K562 (cell line): Measurements from ENCODE around the gene LLCFC1. TPM values are rescaled to one million over a fixed set of nuclear protein-coding genes. Genes with fewer than 3 reads are reported as not detected.

Experiments
- ATAC-seq: fragments of 200-7000 bp; cut with Tn5 transposase; 3 replicates; pipeline ENCODE4 v1.9.1; 2020; ENCODE audit warnings: moderate library complexity
- BruUV-seq: library from RNA; stranded (reverse); fragments of 400-500 nt; replicated peaks from 2 replicates; lab custom pipeline; 2021; lab: Mats Ljungman, UMichigan
- CTCF ChIA-PET: fragments of 300-600 bp; formaldehyde crosslinking; extraction: SDS; loops from one replicate; lab custom pipeline; 2021; ENCODE audit warnings: low intra/inter-chr PET ratio; lab: Yijun Ruan, JAX
- POLR2A ChIA-PET: fragments of 300-600, 350-650 bp; sonication (Branson Sonifier 250); formaldehyde crosslinking; extraction: SDS; loops from one replicate; lab custom pipeline; 2021; ENCODE audit warnings: antibody characterized with exemption, inconsistent platforms; lab: Yijun Ruan, JAX
- DNase-seq, 4 experiments: peaks; one replicate each; pipeline versions ENCODE4 v3.0.0 to v3.0.0-alpha.2; 2011 to 2018; ENCODE audit warnings: low spot score in 3 of 4, mixed read lengths in 3 of 4; ENCODE audit errors: extremely low read depth in 1 of 4
- FAIRE-seq: peaks from 2 replicates; lab custom pipeline; 2011; peaks lifted over from hg19 to GRCh38; lab: Jason Lieb, UNC
- H2AFZ ChIP-seq: 2 replicates; pipeline ENCODE4 v1.6.0; 2011; ENCODE audit warnings: low read depth, low read length, control low read depth, inconsistent platforms
- H3K27ac ChIP-seq: fragments of 200-600 bp; 3 replicates; pipeline ENCODE4 v1.8.0; 2011; ENCODE audit warnings: low read depth, mild to moderate bottlenecking, control low read depth, inconsistent platforms, low read length, moderate library complexity, mixed read lengths; ENCODE audit errors: extremely low read depth
- H3K27me3 ChIP-seq, 2 experiments: fragments of 300-600 bp in 1 of 2; 2 replicates in 1 of 2; 3 replicates in 1 of 2; pipeline versions ENCODE4 v1.6.0 to v1.8.0; 2011; ENCODE audit warnings: inconsistent platforms in 2 of 2, low read length in 2 of 2, mild to moderate bottlenecking in 1 of 2, mixed read lengths in 1 of 2, moderate library complexity in 1 of 2; ENCODE audit not compliant: control insufficient read depth in 2 of 2, insufficient read depth in 2 of 2
- H3K36me3 ChIP-seq: fragments of 300-600 bp; 3 replicates; pipeline ENCODE4 v1.8.0; 2011; ENCODE audit warnings: mild to moderate bottlenecking, low read length, inconsistent platforms; ENCODE audit not compliant: control insufficient read depth, insufficient read depth
- H3K4me1 ChIP-seq, 2 experiments: fragments of 200-600 bp in 1 of 2; replicated peaks in 1 of 2; 2 replicates in 1 of 2; 3 replicates in 1 of 2; pipeline versions ENCODE4 v1.5.1 to v1.8.0; 2011; ENCODE audit warnings: inconsistent platforms in 2 of 2, low read length in 2 of 2, mild to moderate bottlenecking in 1 of 2, mixed read lengths in 1 of 2, moderate library complexity in 1 of 2; ENCODE audit not compliant: control insufficient read depth in 2 of 2, insufficient read depth in 2 of 2
- H3K4me2 ChIP-seq: 2 replicates; pipeline ENCODE4 v1.6.1; 2011; ENCODE audit warnings: low read length, control low read depth, inconsistent platforms, mixed read lengths; ENCODE audit not compliant: insufficient read depth
- H3K4me3 ChIP-seq: fragments of 200-600 bp; sonication (generic), shearing (Covaris generic); 2 replicates; pipeline ENCODE4 v1.5.1; 2016; ENCODE audit warnings: control low read depth, inconsistent platforms
- H3K79me2 ChIP-seq: fragments of 200-600 bp; 3 replicates; pipeline ENCODE4 v1.8.0; 2011; ENCODE audit warnings: low read length, inconsistent platforms; ENCODE audit not compliant: control insufficient read depth, insufficient read depth
- H3K9ac ChIP-seq, 2 experiments: 2 replicates each; pipeline versions ENCODE4 v1.6.0 to v1.6.1; 2011; ENCODE audit warnings: low read depth in 2 of 2, low read length in 2 of 2, control low read depth in 1 of 2, inconsistent platforms in 1 of 2, mild to moderate bottlenecking in 1 of 2, mixed read lengths in 1 of 2; ENCODE audit not compliant: insufficient read depth in 1 of 2
- H3K9me1 ChIP-seq: one replicate; pipeline ENCODE4 v1.6.0; 2011; ENCODE audit warnings: inconsistent platforms, mild to moderate bottlenecking, low read length, moderate library complexity; ENCODE audit not compliant: control insufficient read depth, insufficient read depth
- H3K9me3 ChIP-seq: replicated peaks from 2 replicates; pipeline ENCODE4 v1.5.1; 2011; ENCODE audit warnings: low read depth, low read length, inconsistent platforms; ENCODE audit not compliant: control insufficient read depth, insufficient read depth
- H4K20me1 ChIP-seq: replicated peaks from 2 replicates; pipeline ENCODE4 v1.6.1; 2011; ENCODE audit warnings: low read length, inconsistent platforms, mixed read lengths; ENCODE audit not compliant: control insufficient read depth, insufficient read depth
- EZH2 ChIP-seq: IDR thresholded peaks from 2 replicates; pipeline ENCODE4 v1.6.1; 2012; ENCODE audit warnings: low read depth, mild to moderate bottlenecking, inconsistent platforms, low read length, borderline replicate concordance
- KAT8 ChIP-seq: fragments of 450-650 bp; IDR thresholded peaks from 2 replicates; pipeline ENCODE4 v1.6.1; 2016; ENCODE audit warnings: low read depth, mild to moderate bottlenecking
- KDM4B ChIP-seq, 2 experiments: fragments of 450-650 bp in 1 of 2; sonication (generic) in 1 of 2; IDR thresholded peaks; 2 replicates each; pipeline ENCODE4 v1.6.1; 2016 to 2017; ENCODE audit warnings: borderline replicate concordance in 2 of 2, antibody characterized with exemption in 1 of 2, low read depth in 1 of 2, mild to moderate bottlenecking in 1 of 2
- POLR2G ChIP-seq: fragments of 200-400 bp; formaldehyde crosslinking; IDR thresholded peaks from 2 replicates; pipeline ENCODE4 v1.6.1; 2017; ENCODE audit warnings: low read depth, mild to moderate bottlenecking, antibody characterized with exemption, low read length, moderate library complexity
- ZNF551 ChIP-seq: fragments of 250-450 bp; sonication (Bioruptor Pico); IDR thresholded peaks from 2 replicates; pipeline ENCODE4 v1.5.0; 2021; ENCODE audit warnings: mild to moderate bottlenecking, moderate library complexity
- ZNF695 ChIP-seq: fragments of 450-650 bp; formaldehyde crosslinking; IDR thresholded peaks from 2 replicates; pipeline ENCODE4 v1.4.0; 2020; ENCODE audit warnings: mild to moderate bottlenecking, moderate library complexity
- WGBS: fragments of 100-300 bp; shearing (Covaris generic); methylation state at CpG from one replicate; pipeline ENCODE4 v1.1.6; 2016; ENCODE audit warnings: low coverage, mixed read lengths; ENCODE audit not compliant: insufficient coverage; ENCODE audit errors: missing lambda C conversion rate; 5-methylcytosine and 5-hydroxymethylcytosine counted together
- in situ Hi-C: fragments of 300-500 bp; cut with MboI; formaldehyde crosslinking; loops from 4 replicates; pipeline ENCODE4 v1.15.0; 2018; ENCODE audit warnings: inconsistent platforms, mixed read lengths
- intact Hi-C: fragments of 100-400 bp; cut with micrococcal nuclease; formaldehyde crosslinking; loops from 2 replicates; pipeline ENCODE4 v1.14.2; 2022
- polyA plus RNA-seq, 8 experiments: library from polyadenylated mRNA; depleted of rRNA in 4 of 8; stranded (reverse) in 5 of 8; unstranded in 3 of 8; fragments of >200 nt; fragmentation: Nextera tagmentation in 2 of 8; fragmentation: Illumina TruSeq in 1 of 8; extraction: Ambion mirVana in 2 of 8; extraction: Trizol in 1 of 8; gene quantifications; 2 replicates each; pipeline versions ENCODE4 v1.2.1 to v1.2.3, GENCODE V29; 2011 to 2014; ENCODE audit warnings: inconsistent platforms in 1 of 8, missing spikeins in 1 of 8
- total RNA-seq, 7 experiments: library from RNA; depleted of rRNA in 6 of 7; stranded (reverse); fragments of >200 nt in 6 of 7; fragmentation: Illumina TruSeq in 2 of 7; extraction: Trizol in 2 of 7; gene quantifications; 2 replicates each; pipeline versions ENCODE4 v1.2.1 to v1.2.3, GENCODE V29; 2011 to 2021; ENCODE audit warnings: low replicate concordance in 1 of 7
- TF ChIP-seq, protein P1 (sequence below): fragments of 450-650 bp; IDR thresholded peaks from 2 replicates; pipeline ENCODE4 v1.7.0; 2016; ENCODE audit warnings: borderline replicate concordance

The LLCFC1 gene
- total and polyA plus RNA-seq, 9 of the 15 experiments (the other 6 are each of a cell fraction or from before 2014, with no cell fraction given), result not detected

DNA sequence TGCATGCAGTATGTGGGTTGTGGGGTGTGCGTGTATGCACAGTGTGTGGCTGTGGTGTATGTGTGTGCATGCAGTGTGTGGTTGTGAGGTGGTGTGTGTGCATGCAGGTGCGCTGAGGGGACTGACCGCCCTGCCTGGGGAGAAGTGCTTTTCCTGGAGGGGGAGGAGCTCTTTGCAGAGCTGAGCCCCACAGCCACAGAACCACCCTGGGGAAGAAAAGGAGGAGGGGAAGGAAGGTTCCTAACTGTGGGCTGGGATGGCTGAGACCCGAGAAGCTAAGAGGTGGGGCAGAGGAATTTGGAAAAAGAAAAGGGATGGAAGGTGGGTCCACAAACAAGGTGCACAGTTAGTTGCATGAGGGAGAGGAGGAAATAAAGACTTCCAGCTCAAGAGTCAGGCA is 5.7 kb upstream of the LLCFC1 start, which contains the start of gene TRPV5:
Gene TRPV5 (minus strand): TSS at position 123 of the 400 bp plus-strand sequence. CDS start 287 bp downstream, outside the sequence.
- Histone ChIP-seq H3K9me1 (no peaks in the 10 kb centered on the region), H3K9me3 (no peaks in the 10 kb centered on the region), H3K4me3 (no peak within 1 kb of the TSS), H3K27ac (no peak within 1 kb of the TSS), H4K20me1 (peaks cover 4% of the 10 kb centered on the region; the same call in 1 of the 2 replicates), H2AFZ (no peak within 1 kb of the TSS), H3K79me2 (no peaks in the 10 kb centered on the region), H3K9ac (no peak within 1 kb of the TSS), H3K27me3 (peaks cover 28 to 47% of the 10 kb centered on the region in 2 experiments), H3K4me1 (peaks cover 3% of the 10 kb centered on the region in 2 experiments; a peak in 1 of 5 replicates), H3K36me3 (no peaks in the 10 kb centered on the region; the same call in 2 of the 3 replicates), H3K4me2 (no peak within 1 kb of the TSS)
- CTCF ChIA-PET, result no interaction called here
- no TSS peak for BruUV-seq
- 3% methylated on average over 4 of the region's 4 CpGs for WGBS
- POLR2A ChIA-PET, result interaction anchor here (0.6 to 1.4 kb wide), 4 partner anchors 8 to 19 kb away, joined by 3 to 4 read pairs (median 3); no protein-coding TSS in a partner anchor
- in situ Hi-C loops, result no loop called here
- intact Hi-C loops, result no loop called here
- no peak for FAIRE-seq
- ATAC-seq, result no peak; the same call in 2 of the 3 replicates
- TF ChIP-seq KAT8 (no peak), ZNF551 (CRISPR knock-in tag) (no peak), ZNF695 (CRISPR knock-in tag) (no peak), EZH2 (no peak), POLR2G (0 out of 2 replicates have a peak, but pooled peaks have one; percentile 20), KDM4B (IDR thresholded peaks at IDR 0.05; ENCODE audit: borderline replicate concordance in 2 of 2, low read depth in 1 of 2) (no peak)
- TF ChIP-seq, protein P1, sequence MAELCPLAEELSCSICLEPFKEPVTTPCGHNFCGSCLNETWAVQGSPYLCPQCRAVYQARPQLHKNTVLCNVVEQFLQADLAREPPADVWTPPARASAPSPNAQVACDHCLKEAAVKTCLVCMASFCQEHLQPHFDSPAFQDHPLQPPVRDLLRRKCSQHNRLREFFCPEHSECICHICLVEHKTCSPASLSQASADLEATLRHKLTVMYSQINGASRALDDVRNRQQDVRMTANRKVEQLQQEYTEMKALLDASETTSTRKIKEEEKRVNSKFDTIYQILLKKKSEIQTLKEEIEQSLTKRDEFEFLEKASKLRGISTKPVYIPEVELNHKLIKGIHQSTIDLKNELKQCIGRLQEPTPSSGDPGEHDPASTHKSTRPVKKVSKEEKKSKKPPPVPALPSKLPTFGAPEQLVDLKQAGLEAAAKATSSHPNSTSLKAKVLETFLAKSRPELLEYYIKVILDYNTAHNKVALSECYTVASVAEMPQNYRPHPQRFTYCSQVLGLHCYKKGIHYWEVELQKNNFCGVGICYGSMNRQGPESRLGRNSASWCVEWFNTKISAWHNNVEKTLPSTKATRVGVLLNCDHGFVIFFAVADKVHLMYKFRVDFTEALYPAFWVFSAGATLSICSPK, result no peak
- DNase-seq, result no peak
